HG03103 (cell line): ENCODE data around the gene BPIFA3.

Experiments used
- ATAC-seq: cut with Tn5 transposase; IDR thresholded peaks from one replicate; pipeline ENCODE4 v1.9.1; 2021; ENCODE audit warnings: low read depth; ENCODE audit not compliant: unreplicated experiment

The BPIFA3 gene

DNA sequence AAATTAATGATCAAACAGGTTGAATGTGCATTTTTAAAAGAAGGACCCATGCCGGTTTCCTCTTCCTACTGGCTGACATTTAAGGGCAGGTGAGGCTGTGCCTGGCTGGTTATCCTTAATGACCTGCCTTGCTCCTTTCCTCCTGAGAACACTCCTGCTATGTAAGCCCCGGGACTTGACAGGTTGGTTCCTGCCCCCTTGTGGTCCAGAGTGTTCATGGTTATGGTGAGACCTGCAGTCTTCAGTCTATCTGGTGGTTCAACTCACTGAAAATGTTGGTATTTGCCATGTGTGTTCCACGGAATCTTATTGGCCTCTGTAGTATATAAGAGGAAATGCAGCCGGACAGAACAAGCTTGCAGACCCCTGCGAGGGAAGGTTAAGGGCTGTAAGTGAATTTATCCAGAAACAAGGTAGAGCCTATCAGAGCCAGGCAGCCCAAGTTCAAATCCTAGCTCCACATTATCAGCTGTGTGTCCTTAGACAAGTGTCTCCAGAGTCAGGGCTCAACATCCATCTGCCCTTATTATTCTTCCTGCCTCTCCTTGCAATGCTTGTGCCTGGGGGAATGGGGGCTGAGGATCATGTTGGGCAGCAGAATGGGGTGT lies 5.2 kb upstream of the BPIFA3 start:
- ATAC-seq = no peak

DNA sequence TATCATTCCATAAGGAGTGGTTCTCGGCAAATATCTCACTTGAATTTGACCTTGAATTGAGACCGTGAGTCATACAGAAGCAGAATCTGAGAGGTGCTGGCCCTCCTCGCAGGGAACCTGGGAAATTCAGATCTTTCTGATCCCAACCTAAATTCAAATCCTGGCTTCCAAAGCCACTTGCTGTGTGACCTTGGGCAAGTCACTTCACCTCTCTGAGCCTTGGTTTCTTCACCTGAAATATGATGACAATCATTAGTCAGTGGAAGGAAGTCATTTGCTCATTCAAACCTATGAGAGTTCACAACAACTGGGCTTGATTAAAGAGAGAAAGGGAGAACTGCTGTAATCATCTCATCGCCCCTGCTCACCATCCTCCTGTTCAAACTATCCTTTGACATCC lies 7.2 kb downstream of the BPIFA3 start:
- ATAC-seq = no peak

DNA sequence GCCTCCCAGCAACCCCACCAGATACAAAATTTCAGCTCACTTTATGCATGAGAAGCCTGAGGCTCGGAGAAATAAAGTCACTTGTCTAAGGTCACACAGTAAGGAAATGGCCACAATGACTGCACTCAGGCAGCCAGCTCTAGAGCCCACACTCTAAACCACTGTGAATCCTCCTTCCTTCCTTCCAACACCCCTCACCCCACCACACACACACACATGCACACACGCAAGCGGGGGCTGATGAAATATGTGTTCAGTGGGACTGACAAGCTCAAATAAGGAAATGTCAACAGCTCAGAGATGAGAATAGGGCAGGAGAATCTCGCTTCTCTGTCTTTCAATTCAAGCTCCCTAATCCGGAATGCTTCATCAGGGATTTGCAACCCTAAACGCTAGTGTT lies 12.7 kb downstream of the BPIFA3 start:
- ATAC-seq = no peak

DNA sequence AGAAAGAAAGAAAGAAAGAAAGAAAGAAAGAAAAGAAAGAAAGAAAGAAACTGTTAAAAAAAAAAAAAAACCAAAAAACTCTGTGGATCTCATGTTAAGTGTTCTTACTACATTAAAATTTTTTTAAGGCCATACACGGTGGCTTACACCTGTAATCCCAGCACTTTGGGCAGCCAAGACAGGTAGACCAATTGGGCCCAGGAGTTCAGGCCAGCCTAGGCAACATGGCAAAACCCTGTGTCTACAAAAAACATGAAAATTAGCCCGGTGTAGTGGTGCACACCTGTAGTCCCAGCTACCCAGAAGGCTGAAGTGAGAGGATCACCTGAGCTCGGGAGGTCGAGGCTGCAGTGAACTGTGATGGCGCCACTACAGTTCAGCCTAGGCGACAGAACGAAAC lies 14.1 kb downstream of the BPIFA3 start:
- no peak for ATAC-seq

DNA sequence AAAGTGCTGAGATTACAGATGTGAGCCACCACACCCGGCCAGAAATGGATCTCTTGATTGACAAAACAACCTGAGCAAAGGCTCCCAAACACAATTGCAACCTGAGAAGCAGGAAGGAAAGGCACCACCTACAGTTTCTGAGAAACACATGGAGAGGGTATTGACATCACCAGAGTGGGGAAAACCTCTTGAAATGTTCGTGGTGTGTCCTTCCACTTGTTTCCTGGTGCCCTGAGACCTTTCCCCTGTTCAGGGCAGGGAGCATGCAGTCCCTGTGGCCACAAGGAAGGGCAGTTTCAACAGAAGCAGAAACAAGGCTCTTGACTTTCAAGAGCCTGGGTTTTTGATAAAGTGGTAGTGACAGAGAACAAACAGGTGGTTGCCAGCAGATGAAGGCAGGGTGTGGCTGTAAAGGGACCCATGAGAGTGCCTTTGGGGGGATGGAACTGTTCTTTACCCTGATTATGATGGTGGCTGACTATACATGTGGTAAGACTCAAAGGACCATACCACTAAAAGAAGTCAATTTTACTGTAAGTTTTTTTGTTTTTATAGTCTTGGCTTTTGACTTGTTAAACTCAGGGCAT lies 15.4 kb downstream of the BPIFA3 start:
- ATAC-seq = no peak

DNA sequence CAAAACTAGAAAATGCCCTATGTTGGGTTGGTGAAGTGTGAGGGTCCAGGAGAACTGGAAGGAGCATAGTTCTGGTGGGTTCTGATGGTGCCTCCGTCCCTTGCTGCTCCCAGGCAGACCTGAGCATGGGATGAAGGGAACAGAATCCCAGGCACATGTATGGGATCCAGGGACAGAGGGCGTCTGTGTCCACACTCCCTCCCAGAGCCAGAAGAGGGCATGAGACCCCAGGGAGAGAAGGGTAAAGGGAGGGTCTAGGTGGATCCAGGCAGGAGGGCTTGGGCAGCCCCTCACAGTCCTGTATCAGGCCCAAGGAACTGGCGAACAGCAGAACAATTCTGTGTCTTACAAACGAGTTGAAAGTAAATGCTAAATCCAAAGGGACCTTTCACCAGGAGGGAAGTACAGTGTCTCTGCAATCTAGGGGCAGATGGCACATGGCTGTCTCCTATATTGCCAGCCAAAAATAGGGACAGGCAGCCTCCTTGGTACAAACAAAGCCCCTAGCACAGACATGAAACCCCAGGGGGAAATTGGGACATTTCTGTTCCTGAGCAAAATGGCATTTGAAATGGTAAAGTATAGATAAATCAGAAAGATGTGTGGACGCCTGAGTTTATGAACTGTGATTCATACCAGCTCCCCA lies 16.1 kb downstream of the BPIFA3 start:
- ATAC-seq = no peak

DNA sequence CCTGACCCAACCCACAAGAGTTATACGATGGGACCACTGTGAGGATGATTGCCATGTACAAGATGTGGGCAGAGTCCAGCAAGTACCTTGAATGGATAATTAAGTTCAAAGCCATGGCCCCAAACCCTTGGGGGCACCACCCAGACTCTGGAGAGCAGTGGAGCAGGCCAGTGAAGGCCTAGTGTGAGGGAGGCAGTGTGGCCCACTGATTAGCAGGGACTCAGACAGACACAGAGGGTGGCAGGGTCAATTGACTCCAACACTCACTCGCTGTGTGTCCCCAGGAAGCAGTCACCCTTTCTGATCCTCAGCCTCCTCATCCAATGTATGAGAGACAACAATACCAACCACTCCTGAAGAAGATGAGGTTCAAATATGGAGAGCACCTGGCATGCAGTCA lies 16.9 kb downstream of the BPIFA3 start:
- ATAC-seq = no peak

DNA sequence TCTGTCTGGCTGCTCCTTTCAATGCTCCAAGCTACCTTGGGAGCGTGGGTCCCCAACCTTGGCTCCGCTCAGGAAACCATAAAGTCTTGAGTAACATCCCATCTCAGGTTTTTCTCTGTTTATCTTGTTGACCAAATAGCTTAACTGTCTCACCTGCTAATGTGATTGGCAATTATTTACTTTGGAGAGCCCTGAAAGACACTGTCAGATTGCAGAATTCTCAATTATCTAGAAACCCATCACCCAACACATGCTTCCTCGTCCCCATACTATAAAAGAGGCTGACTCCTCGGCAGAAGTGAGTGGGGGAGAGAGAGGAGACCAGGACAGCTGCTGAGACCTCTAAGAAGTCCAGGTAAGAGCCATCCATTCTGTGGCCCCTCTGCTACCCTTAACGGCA lies 18.5 kb downstream of the BPIFA3 start, which contains the start of gene BPIFA1:
BPIFA1 (plus strand) TSS at position 301 of the 400 bp plus-strand sequence. CDS start 1,716 bp downstream, outside the sequence.
- no peak for ATAC-seq

DNA sequence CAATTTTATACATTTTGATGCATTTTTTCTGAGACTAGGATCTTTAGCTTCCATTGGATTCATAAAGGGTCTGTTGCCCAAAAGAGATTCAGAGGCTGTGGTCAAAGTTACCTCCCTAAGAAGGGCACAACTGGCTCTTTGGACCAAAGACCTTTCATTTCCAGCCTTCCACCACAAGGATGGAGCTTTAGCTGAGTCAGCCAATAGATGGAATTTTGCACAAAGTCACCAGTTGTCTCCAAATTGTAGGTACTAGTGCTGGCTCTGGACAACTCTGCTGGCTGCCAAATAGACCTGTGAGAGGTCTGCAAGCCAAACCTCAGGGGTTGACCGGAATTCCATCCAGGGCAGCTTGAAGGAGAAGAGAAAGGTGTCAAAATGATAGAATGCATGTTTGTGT lies 19.2 kb downstream of the BPIFA3 start:
- no peak for ATAC-seq

DNA sequence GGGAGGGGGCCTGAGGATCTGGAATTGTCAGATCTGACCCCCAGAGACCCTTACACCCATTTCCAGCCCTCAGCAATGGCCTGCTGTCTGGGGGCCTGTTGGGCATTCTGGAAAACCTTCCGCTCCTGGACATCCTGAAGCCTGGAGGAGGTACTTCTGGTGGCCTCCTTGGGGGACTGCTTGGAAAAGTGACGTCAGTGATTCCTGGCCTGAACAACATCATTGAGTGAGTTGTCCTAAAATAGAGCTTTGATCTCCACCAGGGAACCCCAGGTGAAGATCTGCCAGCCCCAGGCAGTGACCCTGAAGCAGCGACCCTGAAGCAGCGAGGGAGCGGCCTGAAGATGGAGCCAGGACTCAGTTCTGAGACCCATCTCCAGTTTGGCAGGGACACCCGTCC lies 20.8 kb downstream of the BPIFA3 start:
- ATAC-seq = no peak

DNA sequence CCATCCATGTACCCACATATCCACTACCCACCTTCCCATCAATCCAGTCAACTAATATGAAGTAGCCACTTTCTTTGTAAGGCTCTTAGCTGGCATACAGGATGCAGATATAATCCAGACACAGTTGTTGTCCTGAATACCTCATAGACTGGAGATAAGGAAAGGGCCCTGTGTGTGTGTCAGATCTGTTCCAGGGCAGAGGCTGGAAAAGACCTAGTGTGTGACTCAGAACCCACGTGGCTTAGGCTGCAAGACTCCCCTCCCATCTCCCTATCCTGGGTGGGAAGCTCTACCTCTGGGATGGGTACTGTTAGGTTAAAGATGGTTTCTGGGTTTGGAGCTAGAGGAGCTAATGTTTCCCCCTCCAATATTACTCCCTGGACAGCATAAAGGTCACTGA lies 22.3 kb downstream of the BPIFA3 start:
- no peak for ATAC-seq

DNA sequence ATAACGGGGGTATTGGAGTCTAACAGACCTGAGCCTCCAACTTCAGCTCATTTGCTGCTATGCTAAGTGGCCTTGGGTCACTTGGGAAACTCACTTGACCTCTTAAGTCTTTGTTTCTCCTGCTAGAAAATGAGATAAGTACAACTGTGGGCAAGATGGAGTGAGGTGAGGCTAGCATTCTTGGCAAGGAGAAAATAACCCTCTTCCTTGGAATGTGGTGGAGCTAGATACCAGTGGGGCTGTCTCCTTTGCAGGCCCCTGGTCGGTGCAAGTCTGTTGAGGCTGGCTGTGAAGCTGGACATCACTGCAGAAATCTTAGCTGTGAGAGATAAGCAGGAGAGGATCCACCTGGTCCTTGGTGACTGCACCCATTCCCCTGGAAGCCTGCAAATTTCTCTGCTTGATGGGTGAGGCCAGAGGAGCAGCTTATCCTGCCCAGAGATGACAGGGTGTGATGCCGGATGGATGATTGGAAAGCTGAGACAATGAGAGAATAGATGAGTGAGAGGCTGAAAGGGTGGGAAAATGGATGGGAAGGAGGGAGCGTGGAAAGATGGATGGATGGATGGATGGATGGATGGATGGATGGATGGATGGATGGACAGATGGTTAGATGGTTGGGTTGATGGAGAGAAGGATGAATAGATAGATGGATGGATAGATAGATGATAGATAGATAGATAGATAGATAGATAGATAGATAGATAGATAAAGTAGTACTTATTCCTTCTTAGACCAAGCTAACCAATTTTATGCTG lies 23.0 kb downstream of the BPIFA3 start:
- no peak for ATAC-seq

DNA sequence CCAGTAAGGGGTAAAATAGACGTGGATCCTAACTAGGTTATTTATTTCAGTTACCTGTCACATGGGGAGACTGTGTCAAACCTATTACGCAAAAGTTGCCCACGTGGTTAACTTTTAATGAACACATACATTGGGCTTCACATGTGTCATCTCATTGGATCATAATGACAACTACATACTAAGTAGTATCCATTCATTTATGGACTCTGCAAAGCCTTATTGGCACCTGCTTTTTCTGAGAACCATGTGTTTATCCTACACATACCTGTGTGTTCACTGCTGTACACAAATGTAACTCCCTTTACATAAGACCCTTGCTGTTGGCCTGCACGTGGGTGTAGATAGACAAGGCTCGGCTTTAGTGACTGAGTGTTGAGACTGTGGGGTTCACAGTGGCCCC lies 23.8 kb downstream of the BPIFA3 start:
- no peak for ATAC-seq

DNA sequence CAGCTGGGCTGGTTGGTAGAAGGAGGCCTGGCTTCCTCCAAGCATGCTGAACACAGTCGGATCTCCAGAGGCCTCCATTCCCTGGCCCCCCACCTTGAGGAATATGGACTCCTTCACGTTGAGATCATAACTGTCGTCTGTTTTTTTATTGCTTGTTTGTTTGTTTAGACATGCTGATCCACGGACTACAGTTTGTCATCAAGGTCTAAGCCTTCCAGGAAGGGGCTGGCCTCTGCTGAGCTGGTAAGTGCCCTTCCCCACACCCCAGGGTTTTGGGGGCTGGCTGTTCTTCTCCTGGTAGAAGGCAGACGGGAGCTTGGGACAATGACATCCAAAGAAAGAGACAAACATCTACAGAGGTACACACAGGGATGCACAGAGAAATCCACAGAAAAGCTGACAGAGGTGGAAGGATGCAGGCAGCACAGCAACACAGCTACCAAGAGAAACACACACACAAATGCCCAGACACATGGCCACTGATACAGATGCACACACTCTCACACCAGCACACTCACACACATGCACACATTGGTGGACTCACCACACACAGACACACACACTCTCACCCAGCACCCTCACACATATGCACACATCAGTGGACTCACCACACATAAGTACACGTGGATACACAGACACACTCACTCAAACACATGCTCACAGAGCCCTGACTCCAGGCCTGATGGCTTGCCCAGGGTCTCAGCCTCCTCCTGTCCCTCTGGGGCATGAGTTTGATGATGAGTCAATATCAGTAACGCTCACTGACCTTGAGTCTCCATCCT lies 25.4 kb downstream of the BPIFA3 start:
- ATAC-seq = no peak

DNA sequence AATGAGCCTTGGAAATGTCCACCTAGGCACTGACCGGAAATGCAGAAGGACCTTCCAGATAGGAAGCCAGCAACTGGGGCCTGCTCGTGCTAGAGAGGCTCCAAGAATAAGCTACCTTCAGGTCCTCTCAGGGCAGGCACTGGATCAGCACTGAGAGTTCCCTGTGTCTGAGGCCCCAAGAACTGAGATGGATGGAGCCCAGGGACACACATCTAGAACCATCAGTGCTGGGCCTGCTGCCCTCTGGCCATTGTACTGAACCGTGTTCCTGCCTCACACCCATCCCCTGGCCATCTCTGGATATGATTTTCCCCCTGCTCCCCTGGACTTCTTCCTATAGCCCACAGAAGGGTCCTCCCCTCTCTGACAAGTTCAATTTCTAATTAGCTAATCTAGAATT lies 28.9 kb downstream of the BPIFA3 start:
- ATAC-seq = no peak

DNA sequence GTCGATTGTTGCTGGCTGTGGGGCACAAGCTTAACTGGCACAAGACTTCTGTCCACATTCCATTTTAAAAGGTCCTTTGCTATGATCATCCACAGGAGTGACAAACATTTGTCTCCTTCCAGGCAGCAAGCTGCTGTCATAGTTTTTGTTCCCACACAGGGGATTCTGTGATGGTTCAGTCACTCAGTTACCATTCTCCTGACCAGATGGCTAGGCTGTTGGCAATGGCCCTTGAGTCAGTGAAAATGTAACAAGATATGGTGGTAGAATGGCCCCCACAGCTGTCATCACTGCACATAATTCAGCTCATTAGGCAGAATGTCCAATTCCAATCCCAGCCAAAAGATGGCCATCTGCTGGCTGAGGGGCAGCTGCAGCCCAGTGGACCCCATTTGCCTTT lies 32.3 kb downstream of the BPIFA3 start:
- ATAC-seq = no peak

DNA sequence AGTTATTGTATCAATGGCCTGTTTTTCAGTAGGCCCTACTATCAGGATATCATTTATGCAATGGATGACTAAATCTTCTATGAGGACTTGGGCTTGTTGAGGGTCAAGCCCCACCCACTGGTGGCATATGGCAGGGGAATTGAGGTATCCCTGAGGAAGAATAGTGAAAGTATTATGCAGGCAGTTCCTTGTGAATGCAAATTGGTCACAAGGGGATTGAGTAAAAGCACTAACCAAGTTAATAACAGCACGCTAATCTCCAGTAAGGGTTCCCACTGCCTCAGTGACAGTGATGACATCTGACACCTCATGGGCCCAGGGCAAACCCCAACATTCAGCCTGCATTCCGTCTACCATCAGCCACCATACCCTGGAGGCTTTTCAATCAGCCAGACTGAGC lies 33.5 kb downstream of the BPIFA3 start:
- ATAC-seq = no peak

DNA sequence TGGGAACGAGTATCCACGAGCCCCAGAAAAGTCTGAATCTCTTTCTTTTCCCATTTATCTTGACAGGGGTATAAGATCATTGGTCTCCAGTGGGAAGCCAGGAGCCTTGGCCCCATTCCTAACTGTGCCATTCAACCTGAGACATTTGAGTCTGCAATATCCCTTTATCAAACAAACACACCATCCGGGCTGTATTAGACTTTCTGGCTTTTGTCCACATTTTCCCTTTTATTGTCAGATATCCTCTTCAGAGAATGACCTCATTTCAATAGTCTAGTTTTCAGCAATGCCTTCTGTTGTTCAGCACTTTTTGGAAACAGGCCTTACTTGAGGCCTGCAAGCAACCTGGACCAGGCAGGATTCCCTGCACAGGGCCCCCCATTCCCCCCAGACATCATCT lies 34.3 kb downstream of the BPIFA3 start:
- ATAC-seq = no peak

DNA sequence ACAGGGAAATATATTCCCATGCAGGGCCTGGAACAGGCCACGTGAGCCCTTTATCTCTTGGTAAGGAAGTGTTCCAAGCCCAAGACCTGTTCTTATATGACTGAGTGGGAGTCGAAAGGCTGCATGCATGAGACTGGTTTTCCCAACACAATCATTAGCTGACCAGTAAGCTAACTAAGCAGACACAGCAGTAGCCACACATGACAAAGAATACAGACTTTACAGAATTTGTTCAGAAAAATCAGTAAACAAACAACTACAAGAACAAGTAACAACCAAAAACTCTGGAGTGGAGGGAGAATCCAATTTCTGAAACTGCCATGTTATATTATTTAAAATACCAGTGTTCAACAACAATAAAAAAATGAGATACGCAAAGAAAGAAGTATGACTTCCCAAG lies 35.3 kb downstream of the BPIFA3 start:
- no peak for ATAC-seq

DNA sequence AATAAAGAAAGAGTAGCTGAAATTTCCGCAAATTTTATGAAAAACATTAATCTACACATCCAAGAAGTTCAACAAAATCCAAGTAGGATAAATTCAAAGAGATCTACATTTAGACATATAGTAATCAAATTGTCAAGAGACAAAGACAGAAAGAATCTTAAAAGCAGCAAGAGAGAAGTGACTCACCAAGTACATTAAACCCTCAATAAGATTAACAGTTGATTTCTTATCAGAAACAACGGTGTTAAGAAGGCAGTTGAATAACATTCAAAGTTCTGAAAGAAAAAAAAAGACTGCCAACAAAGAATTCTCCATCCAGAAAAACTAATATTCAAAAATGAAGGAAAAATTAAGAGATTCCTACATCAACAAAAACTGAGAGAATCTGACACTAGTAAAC lies 37.9 kb downstream of the BPIFA3 start:
- no peak for ATAC-seq

DNA sequence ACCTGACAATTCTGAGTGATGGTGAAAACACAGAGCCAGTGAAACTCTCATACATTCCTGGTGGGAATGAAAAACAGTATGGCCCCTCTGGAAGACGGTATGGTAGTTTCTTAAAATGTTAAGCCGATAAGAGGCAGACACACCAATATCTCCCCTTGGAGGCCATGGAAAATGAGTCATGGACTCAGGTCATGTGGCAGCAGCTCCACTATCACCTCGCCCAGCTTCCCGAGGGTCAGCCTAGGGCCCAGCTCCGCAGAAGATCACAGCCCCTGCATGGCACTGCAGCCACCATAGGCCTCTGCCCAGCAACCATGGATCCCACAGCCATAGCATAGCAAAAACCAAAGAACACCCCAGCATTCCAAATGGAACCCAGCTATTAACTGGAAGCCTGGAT lies 40.1 kb downstream of the BPIFA3 start:
- ATAC-seq = no peak
